Activated CD4-positive, alpha-beta T cell treated with anti-CD3 and anti-CD28 coated beads, Interleukin-10, Interleukin-2, amounts not matched to agents 100 ng/mL and 50 ng/mL, durations not matched to agents 16 hours and 8 hours (primary cell): ENCODE results near the gene METTL22.

ENCODE experiments used
- DNase-seq: peaks from one replicate; pipeline ENCODE4 v3.0.0-alpha.2; 2020

Gene METTL22

GRCh38 chr16:8697965-8698364 is 76.5 kb downstream of the METTL22 start:
- DNase-seq, result no peak
